HL-60/S4 treated with retinoic acid at 250 ng/mL for 4 days and 3 days (cell line): ENCODE results near the gene TRIB2.

ENCODE experiments used
- in situ Hi-C: fragments of 300-500 bp; cut with MboI; formaldehyde crosslinking; loops from 2 replicates; pipeline ENCODE4 v1.7.0; 2022; ENCODE audit warnings: low sequenced_read_pairs

TRIB2 gene

DNA sequence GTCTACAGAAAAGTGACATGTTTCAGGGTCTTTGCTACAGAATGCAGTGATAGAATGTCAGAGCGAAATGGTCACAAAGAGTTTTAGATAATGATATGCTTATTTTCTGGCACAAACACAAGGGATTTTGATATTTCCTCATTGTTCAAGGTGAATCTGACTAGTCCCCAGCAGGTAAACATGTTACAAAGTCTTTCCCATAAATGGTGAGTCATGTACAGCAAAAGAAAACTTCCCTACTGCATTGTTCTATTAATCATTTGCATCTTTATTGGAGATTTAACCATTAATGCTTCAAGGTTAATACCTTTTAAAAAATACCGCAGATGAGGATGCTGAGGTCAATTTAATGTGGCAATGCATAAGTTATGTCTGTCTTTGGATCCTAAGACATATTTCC lies 19.1 kb upstream of the TRIB2 start:
- in situ Hi-C loops: no loop called here

DNA sequence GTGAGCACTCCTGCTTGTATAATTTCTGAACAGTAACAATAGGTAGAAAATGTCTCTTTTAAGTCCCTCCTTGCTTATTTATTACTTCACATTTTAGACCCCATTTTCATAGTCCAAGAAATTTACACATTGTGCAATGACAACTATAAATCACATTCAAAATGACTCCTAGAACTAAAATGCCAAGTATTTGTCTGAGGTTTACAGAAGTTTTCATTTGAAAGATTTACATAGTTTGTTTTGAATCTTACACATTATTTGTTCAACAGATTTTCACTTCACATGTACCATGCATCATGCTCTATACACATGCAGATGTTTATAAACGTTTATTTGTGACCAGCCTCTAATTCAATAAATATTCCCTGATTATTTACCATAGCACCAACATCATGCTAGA lies 15.7 kb upstream of the TRIB2 start:
- in situ Hi-C loops: loop anchor here (25.0 kb wide), 1 partner anchor 864 kb away; no protein-coding TSS in a partner anchor

DNA sequence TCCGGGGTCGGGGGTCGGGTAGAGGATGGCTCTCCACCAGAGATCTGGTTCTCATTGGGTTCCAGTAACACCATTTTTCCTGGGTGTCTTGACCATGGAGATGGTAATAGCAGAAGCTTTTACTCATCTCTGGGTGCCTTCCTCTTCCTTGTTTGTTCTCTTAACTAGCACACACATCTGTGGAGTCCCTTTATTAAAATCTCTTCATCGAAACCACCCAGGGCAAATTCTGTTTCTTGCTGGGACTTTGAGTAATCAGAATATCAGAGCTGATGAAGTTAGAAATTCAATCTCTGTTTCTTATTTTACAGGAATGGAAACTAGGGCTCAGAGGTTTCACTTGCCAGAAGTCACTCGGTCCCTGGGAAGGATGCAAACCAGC lies 15.0 kb upstream of the TRIB2 start:
- in situ Hi-C loops: loop anchor here (25.0 kb wide), 1 partner anchor 864 kb away; no protein-coding TSS in a partner anchor

DNA sequence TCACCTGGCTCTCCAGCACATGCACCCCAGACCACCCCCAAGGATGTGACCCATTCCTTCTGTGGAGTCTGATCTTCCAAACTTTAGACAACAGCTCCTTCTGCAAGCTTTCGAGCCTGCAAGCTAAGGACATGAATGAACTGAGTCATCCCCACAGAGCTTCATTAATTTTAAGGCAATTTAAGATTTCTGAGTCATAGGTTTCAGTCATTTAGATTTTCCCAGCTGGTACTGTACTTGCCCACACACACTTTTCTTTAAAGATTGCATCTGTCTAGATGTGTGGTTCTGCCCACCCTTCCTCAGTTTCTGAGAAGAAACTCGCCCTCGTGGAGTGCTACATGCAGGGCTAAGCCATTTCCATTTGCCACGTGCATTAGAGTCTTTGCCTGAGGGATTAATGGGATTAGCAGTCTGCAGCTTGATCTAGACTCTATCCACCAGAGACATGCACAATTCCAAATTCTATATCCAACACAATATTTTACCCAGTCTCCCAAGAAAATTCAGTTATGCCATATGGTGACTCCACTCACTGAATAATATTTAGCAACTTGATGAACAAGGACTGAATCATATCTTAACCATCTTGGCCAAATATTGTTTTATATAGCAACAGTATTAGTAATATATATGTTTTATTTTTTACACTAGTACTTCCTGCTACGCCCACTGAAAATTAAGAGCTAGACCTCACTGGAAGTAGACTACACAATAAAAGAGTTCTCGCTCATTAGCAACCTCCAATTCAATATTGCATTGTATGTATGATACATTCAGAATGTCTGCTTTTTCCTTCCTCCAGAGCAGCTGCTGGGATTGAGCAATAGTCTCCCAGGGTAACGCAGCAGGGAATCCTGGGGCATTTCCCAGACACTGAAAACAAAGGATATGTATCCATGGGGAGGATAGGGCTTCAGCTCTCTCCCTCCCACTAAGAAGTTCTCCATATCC lies 14.3 kb upstream of the TRIB2 start:
- in situ Hi-C loops: loop anchor here (25.0 kb wide), 1 partner anchor 865 kb away; no protein-coding TSS in a partner anchor

DNA sequence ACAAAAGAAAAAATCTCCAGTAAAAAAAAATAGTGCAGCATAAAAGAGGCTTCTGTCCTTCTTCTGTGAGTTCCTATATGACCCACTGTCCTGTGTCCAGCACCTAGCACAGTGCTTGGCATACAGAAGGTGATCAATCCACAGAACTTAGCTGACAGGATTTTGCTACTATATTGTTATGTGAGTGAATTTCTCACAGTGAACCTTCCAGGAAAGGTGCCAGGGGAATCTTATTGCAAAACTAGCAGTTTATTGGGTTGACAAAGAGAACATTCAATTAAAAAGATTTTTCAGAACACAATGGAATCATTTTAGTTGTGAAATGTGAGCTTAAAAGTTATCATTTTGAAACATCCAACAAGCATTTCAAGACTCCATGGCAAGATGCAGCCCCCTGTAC lies 12.4 kb upstream of the TRIB2 start:
- in situ Hi-C loops: loop anchor here (25.0 kb wide), 1 partner anchor 867 kb away; no protein-coding TSS in a partner anchor

DNA sequence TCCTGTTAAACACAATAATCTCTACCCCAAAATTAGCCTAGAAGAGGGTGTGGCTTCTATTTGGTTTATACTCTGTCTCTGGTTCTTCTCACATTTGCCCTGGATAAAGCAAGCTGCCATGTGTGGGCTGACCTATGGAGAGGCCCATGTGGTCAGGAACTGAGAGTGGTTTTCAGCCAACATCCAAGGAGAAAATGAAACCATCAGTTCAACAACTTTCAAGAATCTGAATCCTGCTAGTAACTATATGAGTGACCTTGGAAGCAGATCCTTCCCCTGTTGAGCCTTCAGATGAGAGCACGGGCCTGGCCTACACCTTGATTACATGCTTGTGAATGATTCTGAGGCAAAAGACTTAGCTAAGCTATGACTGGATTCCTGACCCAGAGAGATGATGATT lies 11.5 kb upstream of the TRIB2 start:
- in situ Hi-C loops: loop anchor here (25.0 kb wide), 1 partner anchor 868 kb away; no protein-coding TSS in a partner anchor

DNA sequence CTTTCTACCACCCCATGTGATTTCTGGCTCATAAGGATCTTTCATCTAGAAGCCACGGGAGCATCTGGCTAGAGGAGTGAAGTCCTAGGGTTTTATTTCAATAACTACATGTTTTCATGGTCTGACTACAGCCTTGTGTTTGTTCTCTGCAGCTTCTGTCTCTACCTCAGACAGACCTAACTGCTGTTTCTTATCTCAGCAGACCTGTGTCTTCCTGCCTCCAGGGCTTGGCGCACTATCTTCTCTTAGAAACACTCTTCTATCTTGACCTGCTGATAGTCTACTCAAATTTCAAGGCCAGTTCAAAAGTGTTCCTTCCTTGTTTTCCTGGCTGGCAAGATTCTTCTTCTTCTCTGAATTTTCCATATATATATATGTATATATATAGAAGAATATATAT lies 11.0 kb upstream of the TRIB2 start:
- in situ Hi-C loops: loop anchor here (25.0 kb wide), 1 partner anchor 868 kb away; no protein-coding TSS in a partner anchor

DNA sequence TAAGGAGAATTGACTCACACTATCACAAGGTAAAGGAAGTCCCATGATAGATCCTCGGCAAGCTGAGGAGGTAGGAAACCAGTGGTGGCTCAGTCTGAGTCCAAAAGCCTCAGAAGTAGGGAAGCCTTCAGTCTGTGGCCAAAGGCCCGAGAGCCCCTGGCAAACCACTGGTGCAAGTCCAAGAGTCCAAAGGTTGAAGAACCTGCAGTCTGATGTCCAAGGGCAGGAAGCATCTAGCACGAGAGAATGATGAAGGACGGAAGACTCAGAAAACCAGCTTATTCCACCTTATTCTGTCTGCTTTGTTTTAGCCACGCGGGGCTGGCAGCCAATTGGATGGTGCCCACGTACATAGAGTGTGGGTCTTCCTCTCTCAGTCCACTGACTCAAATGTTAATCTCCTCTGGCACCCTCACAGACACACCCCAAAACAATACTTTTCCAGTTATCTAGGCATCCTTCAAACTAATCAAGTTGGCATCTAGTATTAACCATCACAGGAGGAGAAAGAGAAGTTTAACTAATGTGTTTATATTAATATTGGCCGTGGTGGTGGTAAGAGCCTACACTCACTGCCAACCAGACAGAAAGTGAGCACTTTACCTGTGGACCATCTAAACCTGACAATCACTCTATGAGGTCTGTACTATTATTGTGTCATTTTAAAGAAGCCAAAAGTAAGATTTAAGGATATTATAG lies 8.1 kb upstream of the TRIB2 start:
- in situ Hi-C loops: loop anchor here (25.0 kb wide), 1 partner anchor 871 kb away; no protein-coding TSS in a partner anchor

DNA sequence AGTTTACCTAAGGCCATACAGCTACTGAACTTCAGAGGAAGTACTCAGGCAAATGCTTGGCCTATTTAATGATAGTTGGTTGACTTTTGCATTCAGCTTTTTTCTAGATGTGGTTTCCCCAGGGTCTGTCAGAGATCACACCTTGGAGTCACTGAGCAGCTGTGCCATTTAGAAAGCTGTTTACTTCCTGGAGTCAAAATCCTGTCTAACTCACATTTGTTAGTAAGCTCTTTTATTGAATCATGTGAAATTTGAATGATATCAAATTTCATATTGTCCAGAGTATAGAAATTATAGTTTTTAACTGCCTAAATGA lies 7.6 kb upstream of the TRIB2 start:
- in situ Hi-C loops: loop anchor here (25.0 kb wide), 1 partner anchor 872 kb away; no protein-coding TSS in a partner anchor

DNA sequence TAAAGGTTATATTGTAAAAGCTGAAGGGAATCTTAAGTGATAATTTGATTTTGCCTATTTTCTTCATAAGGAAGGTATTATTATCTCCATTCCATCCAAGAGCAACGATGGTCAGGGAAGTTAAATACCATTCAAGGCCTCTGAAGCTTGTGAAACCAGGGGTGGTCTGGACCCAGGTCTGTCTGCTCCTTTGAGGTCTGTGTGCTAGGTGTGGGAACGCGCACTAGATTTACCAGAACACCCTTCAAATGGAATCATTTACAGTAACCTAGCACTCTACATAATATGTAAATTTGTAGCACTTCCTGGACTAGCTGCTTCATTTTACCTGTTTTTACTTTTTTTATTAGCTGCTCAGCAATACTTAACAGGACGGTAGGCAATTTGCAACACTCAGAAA lies 6.4 kb upstream of the TRIB2 start:
- in situ Hi-C loops: loop anchor here (25.0 kb wide), 1 partner anchor 873 kb away; no protein-coding TSS in a partner anchor

DNA sequence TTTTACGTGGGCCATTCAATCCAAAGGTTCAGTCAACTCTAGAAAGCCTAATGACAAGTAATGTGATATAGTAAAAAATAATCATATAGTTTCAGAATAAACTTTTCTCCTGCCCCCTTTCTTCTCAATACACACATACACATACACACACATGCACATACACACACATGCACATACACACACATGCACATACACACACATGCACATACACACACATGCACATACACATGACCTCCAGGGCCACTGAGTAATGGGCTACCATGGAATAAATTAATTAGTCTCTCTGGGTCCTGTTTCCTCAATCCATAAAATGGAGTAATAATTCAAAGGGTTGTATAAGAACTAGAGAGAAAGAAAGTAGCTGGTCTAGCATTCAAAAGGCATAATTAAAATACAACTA lies 5.4 kb upstream of the TRIB2 start:
- in situ Hi-C loops: loop anchor here (25.0 kb wide), 1 partner anchor 874 kb away; no protein-coding TSS in a partner anchor

DNA sequence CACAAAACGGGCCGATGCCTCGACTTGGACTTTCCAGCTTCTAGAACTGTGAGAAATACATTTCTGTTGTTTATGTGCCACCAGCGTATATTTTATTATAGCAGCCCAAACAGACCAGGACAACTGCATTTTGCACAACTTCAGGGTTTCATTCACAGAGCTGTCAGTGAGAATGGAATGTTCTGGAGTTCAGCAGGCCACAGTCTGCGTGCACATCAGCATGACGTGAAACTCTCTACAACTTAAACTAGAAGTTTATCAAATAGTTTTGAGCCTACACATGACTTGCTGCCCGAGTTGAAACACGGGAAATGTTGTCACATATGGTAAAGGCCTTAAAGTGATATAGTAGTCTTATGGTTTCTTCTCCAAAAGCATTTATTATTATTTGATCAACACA lies 3.9 kb upstream of the TRIB2 start:
- in situ Hi-C loops: loop anchor here (25.0 kb wide), 1 partner anchor 876 kb away; no protein-coding TSS in a partner anchor

DNA sequence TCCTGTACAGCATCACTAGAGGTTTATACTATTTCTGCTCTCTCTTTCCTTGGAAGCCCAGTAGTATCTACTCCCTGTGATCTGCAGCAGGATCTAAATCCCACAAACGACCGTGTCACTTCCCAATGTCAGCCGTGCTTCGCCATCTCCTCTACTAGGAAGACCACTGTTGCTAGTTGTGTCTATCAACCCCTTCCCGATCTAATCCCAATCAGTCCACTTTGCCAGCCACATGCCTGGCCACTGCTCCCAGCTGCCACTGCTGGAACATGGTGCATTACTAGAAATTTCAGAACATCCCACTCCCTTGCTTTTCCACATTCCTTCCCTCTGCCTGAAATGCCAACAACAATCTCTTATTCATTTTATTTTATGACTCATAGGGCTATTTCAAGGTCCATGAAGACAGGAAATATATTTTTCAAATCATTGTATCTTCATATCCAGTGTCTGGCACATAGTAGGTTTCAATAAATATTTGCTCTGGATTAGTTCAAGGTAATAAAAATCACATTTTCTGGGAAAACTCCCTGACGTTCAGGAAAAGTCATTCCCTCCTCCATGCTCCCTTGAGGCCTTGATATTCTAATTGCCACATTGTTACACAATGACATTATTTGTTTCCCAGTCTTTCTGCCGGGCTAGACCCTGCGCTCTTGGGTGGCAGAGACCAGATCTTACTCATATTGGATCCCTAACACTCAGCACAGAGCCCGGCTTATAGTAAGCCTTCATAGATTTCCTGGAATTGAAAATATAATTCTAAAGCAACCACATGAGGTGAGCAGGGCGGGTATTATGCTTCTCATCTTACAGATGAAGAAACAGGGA lies 2.1 kb upstream of the TRIB2 start:
- in situ Hi-C loops: loop anchor here (25.0 kb wide), 1 partner anchor 877 kb away; no protein-coding TSS in a partner anchor

DNA sequence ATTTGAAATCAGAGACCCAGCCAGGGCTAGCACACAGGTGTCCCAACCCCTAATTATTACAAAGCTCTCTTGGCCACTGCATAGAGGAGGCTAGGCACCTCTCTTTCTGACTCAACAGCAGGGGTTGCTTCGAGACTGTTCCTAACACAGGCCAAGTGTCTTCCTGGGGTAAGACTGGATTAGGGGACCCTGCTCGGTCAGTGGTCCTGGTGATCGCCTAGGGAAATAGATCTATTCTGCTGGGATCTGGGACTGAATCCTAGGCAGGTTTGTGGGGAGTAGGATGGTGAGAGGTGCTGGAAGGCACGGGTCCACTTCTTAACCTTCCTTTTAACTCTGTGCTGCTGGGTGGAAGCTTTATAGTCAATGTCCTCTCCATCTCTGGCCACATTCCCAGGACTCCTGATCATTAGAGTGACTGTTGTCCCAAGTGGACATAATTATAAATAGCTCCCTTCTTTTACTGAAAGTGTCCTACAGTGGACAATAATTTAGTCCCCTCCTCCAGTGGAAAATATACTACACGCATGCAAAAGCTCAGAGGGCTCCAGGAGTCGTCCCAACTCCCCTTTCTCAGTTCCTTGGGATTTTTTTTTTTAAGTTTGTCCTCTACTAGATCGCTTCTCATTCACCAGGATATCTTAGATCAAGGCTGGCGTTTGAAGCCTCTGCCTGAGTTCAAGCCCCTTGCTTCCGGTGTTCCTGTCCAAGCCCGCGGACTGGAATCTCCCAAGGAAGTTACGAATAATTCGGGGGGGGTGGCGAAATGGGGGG lies 1.3 kb upstream of the TRIB2 start:
- in situ Hi-C loops: loop anchor here (25.0 kb wide), 1 partner anchor 878 kb away; no protein-coding TSS in a partner anchor

DNA sequence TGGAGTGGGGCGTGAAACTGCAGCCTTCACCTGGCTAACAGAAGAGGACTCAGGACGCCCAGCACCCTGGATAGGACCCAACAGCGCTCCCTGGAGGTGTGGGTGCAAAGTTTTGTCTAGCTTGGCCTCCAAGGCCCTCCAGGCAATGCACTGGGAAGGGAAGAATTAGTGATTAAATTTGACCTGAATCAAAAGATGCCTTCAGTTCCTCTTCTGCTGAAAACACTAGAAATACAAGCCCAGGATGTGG lies 779 bp upstream of the TRIB2 start:
- in situ Hi-C loops: loop anchor here (25.0 kb wide), 1 partner anchor 879 kb away; no protein-coding TSS in a partner anchor

DNA sequence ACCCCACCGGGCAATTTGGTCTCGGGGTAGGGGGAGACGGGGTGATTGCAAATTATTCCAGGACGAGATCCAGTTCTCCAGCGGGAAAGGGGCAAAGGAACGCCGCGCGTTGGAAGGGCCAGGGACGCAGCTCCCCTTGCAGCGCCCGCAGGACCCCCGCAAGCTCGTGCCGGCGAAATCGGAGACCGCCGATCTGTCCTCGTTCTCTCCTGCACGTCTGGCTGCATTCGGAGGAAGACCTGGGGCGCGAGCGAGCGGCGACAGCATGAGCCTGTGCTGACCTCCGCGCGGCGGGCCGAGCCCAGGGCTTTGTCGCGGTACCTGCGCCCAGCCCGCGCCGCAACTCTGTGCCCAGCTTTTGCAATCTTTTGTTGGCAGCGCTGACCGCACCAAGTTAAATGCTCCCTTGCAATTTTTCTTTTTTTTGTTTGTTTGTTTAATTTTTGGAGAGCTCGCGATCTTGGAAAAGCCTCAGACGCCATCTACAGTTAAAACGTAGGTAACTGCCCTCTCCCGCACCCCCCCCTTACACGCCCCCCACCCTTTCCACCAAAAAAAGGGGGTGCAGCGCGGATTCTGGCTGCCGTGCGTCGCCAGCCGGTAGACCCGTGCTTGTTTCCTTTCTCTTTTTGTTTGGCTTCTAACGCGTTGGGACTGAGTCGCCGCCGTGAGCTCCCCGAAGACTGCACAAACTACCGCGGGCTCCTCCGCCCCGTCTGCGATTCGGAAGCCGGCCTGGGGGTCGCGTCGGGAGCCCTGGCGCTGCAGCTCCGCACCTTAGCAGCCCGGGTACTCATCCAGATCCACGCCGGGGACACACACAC lies 667 bp downstream of the TRIB2 start:
- in situ Hi-C loops: loop anchor here (25.0 kb wide), 1 partner anchor 880 kb away; no protein-coding TSS in a partner anchor

DNA sequence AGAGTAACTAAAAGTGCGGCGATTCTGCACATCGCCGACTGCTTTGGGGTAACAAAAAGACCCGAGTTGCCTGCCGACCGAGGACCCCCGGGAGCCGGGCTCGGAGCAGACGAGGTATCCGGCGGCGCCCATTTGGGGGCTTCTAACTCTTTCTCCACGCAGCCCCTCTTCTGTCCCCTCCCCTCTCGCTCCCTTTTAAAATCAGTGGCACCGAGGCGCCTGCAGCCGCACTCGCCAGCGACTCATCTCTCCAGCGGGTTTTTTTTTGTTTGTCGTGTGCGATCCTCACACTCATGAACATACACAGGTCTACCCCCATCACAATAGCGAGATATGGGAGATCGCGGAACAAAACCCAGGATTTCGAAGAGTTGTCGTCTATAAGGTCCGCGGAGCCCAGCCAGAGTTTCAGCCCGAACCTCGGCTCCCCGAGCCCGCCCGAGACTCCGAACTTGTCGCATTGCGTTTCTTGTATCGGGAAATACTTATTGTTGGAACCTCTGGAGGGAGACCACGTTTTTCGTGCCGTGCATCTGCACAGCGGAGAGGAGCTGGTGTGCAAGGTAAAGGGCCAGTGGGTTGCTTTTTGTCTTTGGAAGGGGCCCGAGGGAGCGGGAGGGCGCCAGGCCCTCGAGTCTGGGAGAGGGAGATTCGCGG lies 1.4 kb downstream of the TRIB2 start:
- in situ Hi-C loops: loop anchor here (25.0 kb wide), 1 partner anchor 881 kb away; no protein-coding TSS in a partner anchor

DNA sequence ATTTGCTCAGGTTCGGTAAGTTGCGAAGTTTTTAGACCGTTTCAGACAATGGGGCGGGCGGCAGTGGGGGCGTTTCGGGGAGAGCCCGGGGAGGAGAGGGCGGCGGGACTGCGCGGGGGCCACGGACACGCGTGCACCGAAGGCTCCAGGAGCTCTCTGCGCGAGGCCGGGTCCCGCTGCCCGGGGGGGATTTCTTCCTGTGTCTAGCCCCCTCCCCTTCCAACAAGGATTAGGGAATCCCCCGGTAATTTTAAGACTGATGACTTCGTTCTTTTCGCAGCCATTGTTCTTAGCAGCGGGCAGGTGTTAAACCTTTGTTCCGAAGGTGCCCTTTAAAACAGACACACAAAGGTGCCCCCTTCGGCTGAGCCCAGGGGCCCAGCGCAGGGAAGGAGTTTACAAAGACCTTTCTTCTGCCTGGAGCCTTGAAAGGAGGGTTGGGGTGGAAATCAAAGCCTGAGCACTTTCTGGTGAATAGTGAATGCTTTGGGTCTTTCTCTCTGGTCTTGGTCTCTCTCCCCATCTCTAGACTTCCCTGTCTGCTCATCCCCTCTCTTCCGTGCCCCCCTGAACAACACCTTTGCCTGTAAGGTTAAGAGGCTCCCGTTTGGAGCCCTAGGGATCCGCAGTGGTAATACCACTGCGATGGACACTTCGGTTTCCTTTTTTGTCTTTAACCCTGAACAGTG lies 2.1 kb downstream of the TRIB2 start:
- in situ Hi-C loops: loop anchor here (25.0 kb wide), 1 partner anchor 882 kb away; no protein-coding TSS in a partner anchor
